ENCODE data around the gene TBC1D22A. TPM values are rescaled to one million over a fixed set of nuclear protein-coding genes. Genes with fewer than 3 reads are reported as not detected.

Gene TBC1D22A
- total RNA-seq, 4 donors from 2014 or later = 31.2 to 111 (median 41.8) TPM

GRCh38 chr22:47189056-47189916 lies 426.8 kb downstream of the TBC1D22A start:
- peaks cover 8 to 15% of the 10 kb centered on the region in 2 donors for H3K9me3 ChIP-seq
- in situ Hi-C loops (cut with MboI; ENCODE audit: low pct_ligation_motif_present in 1 of 4, low pct_unique_long_range_greater_than_20kb in 1 of 4, low sequenced_read_pairs in 3 of 4) (no loop called here), intact Hi-C loops (cut with DNase I; ENCODE audit: low total_unique reads) (no loop called here)
- no peak overlapping the region for H3K27ac ChIP-seq
- H3K27me3 ChIP-seq = no peaks in the 10 kb centered on the region
- no peak for TF ChIP-seq EP300 (IDR thresholded peaks at IDR 0.05; ENCODE audit: low read depth)
- TF ChIP-seq POLR2AphosphoS5 (IDR thresholded peaks at IDR 0.05) = no peak
- TF ChIP-seq, protein P1, sequence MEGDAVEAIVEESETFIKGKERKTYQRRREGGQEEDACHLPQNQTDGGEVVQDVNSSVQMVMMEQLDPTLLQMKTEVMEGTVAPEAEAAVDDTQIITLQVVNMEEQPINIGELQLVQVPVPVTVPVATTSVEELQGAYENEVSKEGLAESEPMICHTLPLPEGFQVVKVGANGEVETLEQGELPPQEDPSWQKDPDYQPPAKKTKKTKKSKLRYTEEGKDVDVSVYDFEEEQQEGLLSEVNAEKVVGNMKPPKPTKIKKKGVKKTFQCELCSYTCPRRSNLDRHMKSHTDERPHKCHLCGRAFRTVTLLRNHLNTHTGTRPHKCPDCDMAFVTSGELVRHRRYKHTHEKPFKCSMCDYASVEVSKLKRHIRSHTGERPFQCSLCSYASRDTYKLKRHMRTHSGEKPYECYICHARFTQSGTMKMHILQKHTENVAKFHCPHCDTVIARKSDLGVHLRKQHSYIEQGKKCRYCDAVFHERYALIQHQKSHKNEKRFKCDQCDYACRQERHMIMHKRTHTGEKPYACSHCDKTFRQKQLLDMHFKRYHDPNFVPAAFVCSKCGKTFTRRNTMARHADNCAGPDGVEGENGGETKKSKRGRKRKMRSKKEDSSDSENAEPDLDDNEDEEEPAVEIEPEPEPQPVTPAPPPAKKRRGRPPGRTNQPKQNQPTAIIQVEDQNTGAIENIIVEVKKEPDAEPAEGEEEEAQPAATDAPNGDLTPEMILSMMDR (IDR thresholded peaks at IDR 0.05) = no peak
- TF ChIP-seq POLR2A (IDR thresholded peaks at IDR 0.05) = no peak
- 82 to 88% methylated on average over 6 to 34 of the region's 35 CpGs for WGBS, 2 donors (ENCODE audit: low coverage in 1 of 2)
- H3K4me1 ChIP-seq = peaks cover 0 to 5% (median 4%) of the 10 kb centered on the region in 4 donors
- peak; percentile 3 for DNase-seq
- H3K36me3 ChIP-seq = no peaks in the 10 kb centered on the region
- no peak overlapping the region for H3K4me3 ChIP-seq

- in situ Hi-C loops (cut with MboI; ENCODE audit: low pct_ligation_motif_present in 1 of 4, low pct_unique_long_range_greater_than_20kb in 1 of 4, low sequenced_read_pairs in 3 of 4) = no loop called here
- intact Hi-C loops (cut with DNase I; ENCODE audit: low total_unique reads) = no loop called here
- Histone ChIP-seq H3K9me3 (peaks cover 2 to 6% of the 10 kb centered on the region in 2 donors), H3K4me1 (peaks cover 0 to 5% (median 4%) of the 10 kb centered on the region in 4 donors), H3K36me3 (no peaks in the 10 kb centered on the region), H3K27me3 (no peaks in the 10 kb centered on the region), H3K27ac (no peak overlapping the region), H3K4me3 (no peak overlapping the region)
- 84 to 87% methylated on average over 5 to 23 of the region's 23 CpGs for WGBS, 2 donors (ENCODE audit: low coverage in 1 of 2)
- no peak for DNase-seq
- TF ChIP-seq, protein P1 (IDR thresholded peaks at IDR 0.05) = no peak
- no peak for TF ChIP-seq POLR2AphosphoS5 (IDR thresholded peaks at IDR 0.05)
- TF ChIP-seq POLR2A (IDR thresholded peaks at IDR 0.05) = no peak
- no peak for TF ChIP-seq EP300 (IDR thresholded peaks at IDR 0.05; ENCODE audit: low read depth)
These were observed 428.0 kb downstream of the TBC1D22A start for GRCh38 chr22:47190276-47190956.

DNA sequence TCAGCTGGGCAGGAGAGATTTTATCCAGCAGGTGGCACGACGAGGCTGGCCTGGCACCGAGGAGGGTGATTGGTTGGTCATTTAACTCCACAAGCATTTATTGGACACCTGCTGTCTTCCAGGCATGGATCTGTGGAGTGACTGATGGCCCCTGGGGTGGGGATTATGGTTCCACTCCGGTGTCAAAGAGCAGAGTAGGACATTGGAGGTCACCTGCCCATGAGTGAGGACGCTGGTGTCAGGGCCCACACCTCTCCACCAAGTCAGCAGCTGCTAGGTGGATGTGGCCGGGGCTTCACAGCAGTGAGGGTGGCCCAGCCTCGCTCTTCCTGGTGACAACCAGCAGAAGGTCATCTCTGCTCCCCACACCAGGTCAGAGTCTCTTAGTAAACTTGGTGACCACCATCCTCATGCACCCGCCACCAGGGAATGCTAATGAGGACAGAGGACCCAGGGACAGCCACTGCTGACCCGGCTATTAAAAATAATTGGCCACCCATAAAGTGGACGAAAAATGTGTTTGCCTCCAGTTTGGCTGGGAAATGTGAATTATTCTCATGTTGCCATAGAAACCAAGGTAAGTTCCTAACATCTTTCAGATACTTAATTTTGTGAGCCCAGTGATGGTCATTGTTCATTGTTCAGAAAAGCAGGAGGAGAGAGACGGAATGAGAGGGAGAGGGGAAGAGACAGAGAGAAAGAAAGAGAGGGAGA lies 428.7 kb downstream of the TBC1D22A start:
- Histone ChIP-seq H3K4me3 (no peak overlapping the region), H3K27ac (no peak overlapping the region), H3K9me3 (peaks cover 0 to 1% of the 10 kb centered on the region in 2 donors), H3K27me3 (no peaks in the 10 kb centered on the region), H3K36me3 (no peaks in the 10 kb centered on the region), H3K4me1 (peaks cover 0 to 5% (median 4%) of the 10 kb centered on the region in 4 donors)
- TF ChIP-seq POLR2AphosphoS5 (IDR thresholded peaks at IDR 0.05) (no peak), EP300 (IDR thresholded peaks at IDR 0.05; ENCODE audit: low read depth) (no peak), POLR2A (IDR thresholded peaks at IDR 0.05) (no peak)
- TF ChIP-seq, protein P1 (IDR thresholded peaks at IDR 0.05) = no peak
- in situ Hi-C loops (cut with MboI; ENCODE audit: low pct_ligation_motif_present in 1 of 4, low pct_unique_long_range_greater_than_20kb in 1 of 4, low sequenced_read_pairs in 3 of 4) (no loop called here), intact Hi-C loops (cut with DNase I; ENCODE audit: low total_unique reads) (no loop called here)
- 84 to 89% methylated on average over 3 to 9 of the region's 11 CpGs for WGBS, 2 donors (ENCODE audit: low coverage in 1 of 2)
- DNase-seq = no peak

Data from transverse colon (tissue), 4 donors.